OCI-LY3 (cell line): Measurements from ENCODE around the gene KDM1A.

Experiments used
- H2AFZ ChIP-seq: fragments of 200-600, 300-600 bp; shearing (Covaris generic); 2 replicates; pipeline ENCODE4 v1.6.0; 2014; ENCODE audit warnings: antibody characterized with exemption, low read depth, low read length
- H3K27ac ChIP-seq: fragments of 200-600, 300-600 bp; sonication (generic); 2 replicates; pipeline ENCODE4 v1.5.1; 2014; ENCODE audit warnings: mild to moderate bottlenecking, low read length, moderate library complexity, mixed read lengths
- H3K27me3 ChIP-seq: fragments of 200-600, 300-600 bp; sonication (generic); 2 replicates; pipeline ENCODE4 v1.6.1; 2014; ENCODE audit warnings: low read depth, low read length, mixed read lengths
- H3K36me3 ChIP-seq: fragments of 200-600, 300-600 bp; sonication (generic); replicated peaks from 2 replicates; pipeline ENCODE3; 2014; ENCODE audit warnings: low read depth, low read length, mixed read lengths
- H3K4me1 ChIP-seq: fragments of 300-600, 200-600 bp; sonication (generic); 2 replicates; pipeline ENCODE4 v1.6.1; 2014; ENCODE audit warnings: low read length, mixed read lengths
- H3K4me2 ChIP-seq: fragments of 200-600, 300-600 bp; sonication (generic); 2 replicates; pipeline ENCODE4 v1.6.1; 2014; ENCODE audit warnings: low read length, mixed read lengths
- H3K4me3 ChIP-seq: fragments of 300-600, 200-600 bp; sonication (generic); 2 replicates; pipeline ENCODE4 v1.5.1; 2014; ENCODE audit warnings: antibody characterized with exemption, mild to moderate bottlenecking, low read length, moderate library complexity
- H3K79me2 ChIP-seq: fragments of 300-600, 200-600 bp; shearing (Covaris generic); 2 replicates; pipeline ENCODE4 v1.6.1; 2014; ENCODE audit warnings: mild to moderate bottlenecking, low read length, mixed read lengths
- H3K9ac ChIP-seq: fragments of 300-600, 200-600 bp; shearing (Covaris generic); 2 replicates; pipeline ENCODE4 v1.6.0; 2014; ENCODE audit warnings: mild to moderate bottlenecking, low read length, moderate library complexity
- H3K9me3 ChIP-seq: fragments of 200-600, 300-600 bp; shearing (Covaris generic); 2 replicates; pipeline ENCODE4 v1.6.1; 2014; ENCODE audit warnings: low read length, mixed read lengths; ENCODE audit not compliant: insufficient read depth
- H4K20me1 ChIP-seq: fragments of 200-600, 300-600 bp; sonication (generic); 2 replicates; pipeline ENCODE4 v1.6.1; 2016; ENCODE audit warnings: low read length, mixed read lengths; ENCODE audit not compliant: insufficient read depth
- CTCF ChIP-seq: fragments of 200-600, 300-600 bp; sonication (generic); IDR thresholded peaks from 2 replicates; pipeline ENCODE4 v1.5.1; 2014; ENCODE audit warnings: antibody characterized with exemption, low read length, low read depth
- EZH2phosphoT487 ChIP-seq: fragments of 200-600 bp; shearing (Covaris generic); IDR thresholded peaks from 2 replicates; pipeline ENCODE4 v1.6.1; 2018; ENCODE audit warnings: antibody characterized with exemption, mixed run types, low read depth

Gene KDM1A

GRCh38 chr1:23035823-23036452 lies 16.7 kb downstream of the KDM1A start:
- peaks cover 47% of the 10 kb centered on the region for H4K20me1 ChIP-seq
- H3K27ac ChIP-seq = no peak overlapping the region
- H3K4me2 ChIP-seq = no peak overlapping the region
- H3K4me3 ChIP-seq = no peak overlapping the region
- H3K36me3 ChIP-seq = no peaks in the 10 kb centered on the region
- H3K4me1 ChIP-seq = peaks cover 26% of the 10 kb centered on the region
- H3K27me3 ChIP-seq = no peaks in the 10 kb centered on the region
- TF ChIP-seq CTCF (no peak), EZH2phosphoT487 (no peak)
- no peak overlapping the region for H3K9ac ChIP-seq
- peaks cover 78% of the 10 kb centered on the region for H3K79me2 ChIP-seq
- no peaks in the 10 kb centered on the region for H3K9me3 ChIP-seq
- no peak overlapping the region for H2AFZ ChIP-seq

GRCh38 chr1:23037081-23037740 lies 17.9 kb downstream of the KDM1A start:
- Histone ChIP-seq H4K20me1 (peaks cover 34% of the 10 kb centered on the region), H3K9ac (no peak overlapping the region), H3K27ac (no peak overlapping the region), H3K4me3 (no peak overlapping the region), H3K79me2 (peaks cover 72% of the 10 kb centered on the region), H3K4me1 (peaks cover 14% of the 10 kb centered on the region), H3K4me2 (no peak overlapping the region), H3K36me3 (no peaks in the 10 kb centered on the region), H3K9me3 (no peaks in the 10 kb centered on the region), H2AFZ (no peak overlapping the region), H3K27me3 (no peaks in the 10 kb centered on the region)
- TF ChIP-seq CTCF (no peak), EZH2phosphoT487 (no peak)

GRCh38 chr1:23039308-23039826 lies 20.1 kb downstream of the KDM1A start:
- Histone ChIP-seq H3K27ac (no peak overlapping the region), H3K9ac (no peak overlapping the region), H4K20me1 (peaks cover 25% of the 10 kb centered on the region), H2AFZ (no peak overlapping the region), H3K9me3 (no peaks in the 10 kb centered on the region), H3K4me2 (no peak overlapping the region), H3K36me3 (no peaks in the 10 kb centered on the region), H3K4me1 (no peaks in the 10 kb centered on the region; the same call in 1 of the 2 replicates), H3K4me3 (no peak overlapping the region), H3K79me2 (peaks cover 53% of the 10 kb centered on the region), H3K27me3 (no peaks in the 10 kb centered on the region)
- TF ChIP-seq EZH2phosphoT487 = no peak
- no peak for TF ChIP-seq CTCF

- no peak overlapping the region for H3K4me3 ChIP-seq
- no peak overlapping the region for H3K27ac ChIP-seq
- no peak for TF ChIP-seq EZH2phosphoT487
- TF ChIP-seq CTCF = no peak
- no peak overlapping the region for H2AFZ ChIP-seq
- no peaks in the 10 kb centered on the region for H3K36me3 ChIP-seq
- H3K79me2 ChIP-seq = peaks cover 44% of the 10 kb centered on the region
- H3K4me2 ChIP-seq = no peak overlapping the region
- peaks cover 26% of the 10 kb centered on the region for H4K20me1 ChIP-seq
- no peaks in the 10 kb centered on the region for H3K9me3 ChIP-seq
- no peaks in the 10 kb centered on the region for H3K27me3 ChIP-seq
- H3K4me1 ChIP-seq = no peaks in the 10 kb centered on the region; the same call in 1 of the 2 replicates
- no peak overlapping the region for H3K9ac ChIP-seq
Observed at GRCh38 chr1:23040509-23040908, 21.2 kb downstream of the KDM1A start.
